GM21423 (cell line): ENCODE data around the gene CPNE2.
"Not testable (repeated sequence)": the region's sequence is repeated elsewhere in the genome, so short reads cannot be mapped to it uniquely, and the experiment has no call there.

Experiments
- ATAC-seq: cut with Tn5 transposase; IDR thresholded peaks from one replicate; pipeline ENCODE4 v1.9.1; 2021; ENCODE audit warnings: mild to moderate bottlenecking, moderate library complexity; ENCODE audit not compliant: unreplicated experiment

Gene CPNE2

DNA sequence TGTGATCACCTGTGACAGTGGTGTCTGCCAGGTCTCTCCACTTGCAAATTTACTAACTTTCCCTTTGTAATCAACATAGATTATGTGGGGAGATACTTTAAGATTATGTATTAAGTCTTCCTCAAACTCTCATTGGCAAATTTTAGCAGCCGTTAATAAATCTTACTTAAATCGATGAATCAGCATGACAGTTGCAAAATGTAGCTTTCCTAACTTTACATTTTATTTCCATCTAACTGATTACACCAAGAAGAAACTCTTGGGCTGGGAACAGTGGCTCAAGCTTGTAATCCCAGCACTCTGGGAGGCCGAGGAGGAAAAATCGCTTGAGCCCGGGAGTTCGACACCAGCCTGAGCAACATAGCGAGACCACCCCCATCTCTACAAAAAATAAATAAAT lies 23.3 kb upstream of the CPNE2 start:
- no peak for ATAC-seq

DNA sequence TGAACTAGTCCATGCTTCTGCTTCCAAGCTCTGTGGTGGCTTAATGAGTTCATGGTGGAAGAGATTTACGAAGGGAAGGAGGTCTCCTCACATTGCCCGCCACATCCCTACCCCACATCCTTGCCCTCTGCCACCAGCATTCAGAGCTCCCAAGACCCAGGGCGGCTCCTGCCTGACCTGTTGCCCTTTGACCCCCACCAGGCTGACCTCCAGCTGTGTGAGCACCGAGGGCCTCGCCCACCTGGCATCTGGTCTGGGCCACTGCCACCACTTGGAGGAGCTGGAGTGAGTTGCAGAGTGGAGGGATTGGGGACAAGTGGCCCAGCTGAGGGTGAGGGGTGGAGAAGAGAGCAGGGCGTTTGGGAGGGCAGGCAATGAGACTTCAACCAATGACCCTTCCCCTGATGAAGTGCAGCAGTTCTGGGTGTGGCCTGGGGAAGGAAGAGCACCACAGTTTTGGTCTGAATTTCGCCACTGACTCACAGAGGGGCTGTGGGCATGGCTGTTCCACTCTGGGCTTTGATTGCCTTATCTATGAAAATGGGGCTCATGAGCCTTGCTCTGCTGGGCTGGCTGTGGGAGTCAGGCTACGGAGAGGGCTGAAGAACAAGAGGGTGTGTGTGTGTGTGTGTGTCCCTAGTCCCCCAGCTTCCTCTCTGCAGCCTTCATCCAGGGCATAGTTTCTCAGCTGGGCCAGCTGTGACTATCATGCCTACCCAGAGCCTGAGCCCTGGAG lies 22.6 kb upstream of the CPNE2 start:
- no peak for ATAC-seq

DNA sequence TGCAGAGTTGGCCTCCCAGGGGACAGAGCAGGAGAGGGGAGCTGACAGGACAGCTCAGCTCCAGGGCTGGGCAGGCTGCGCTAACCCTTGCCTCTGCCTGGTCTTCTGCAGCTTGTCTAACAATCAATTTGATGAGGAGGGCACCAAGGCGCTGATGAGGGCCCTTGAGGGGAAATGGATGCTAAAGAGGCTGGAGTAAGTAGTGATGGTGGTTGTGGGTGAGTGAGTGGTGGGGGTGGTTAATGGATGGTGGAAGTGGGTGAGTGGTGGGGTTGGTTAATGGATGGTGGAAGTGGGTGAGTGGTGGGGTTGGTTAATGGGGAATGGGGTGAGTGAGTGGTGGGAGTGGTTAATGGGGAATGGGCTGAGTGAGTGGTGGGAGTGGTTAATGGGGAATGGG lies 22.0 kb upstream of the CPNE2 start:
- no peak for ATAC-seq

DNA sequence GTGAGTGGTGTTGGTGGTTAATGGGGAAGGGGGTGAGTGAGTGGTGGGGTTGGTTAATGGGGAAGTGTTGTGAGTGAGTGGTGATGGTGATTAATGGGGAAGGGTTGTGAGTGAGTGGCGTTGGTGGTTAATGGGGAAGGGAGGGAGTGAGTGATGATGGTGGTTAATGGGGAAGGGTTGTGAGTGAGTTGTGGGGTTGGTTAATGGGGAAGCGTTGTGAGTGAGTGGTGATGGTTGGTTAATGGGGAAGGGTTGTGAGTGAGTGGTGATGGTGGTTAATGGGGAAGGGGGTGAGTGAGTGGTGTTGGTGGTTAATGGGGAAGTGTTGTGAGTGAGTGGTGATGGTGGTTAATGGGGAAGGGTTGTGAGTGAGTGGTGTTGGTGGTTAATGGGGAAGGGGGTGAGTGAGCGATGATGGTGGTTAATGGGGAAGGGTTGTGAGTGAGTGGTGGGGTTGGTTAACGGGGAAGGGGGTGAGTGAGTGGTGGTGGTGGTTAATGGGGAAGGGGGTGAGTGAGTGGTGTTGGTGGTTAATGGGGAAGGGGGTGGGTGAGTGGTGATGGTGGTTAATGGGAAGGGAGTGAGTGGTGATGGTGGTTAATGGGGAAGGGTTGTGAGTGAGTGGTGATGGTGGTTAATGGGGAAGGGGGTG lies 21.2 kb upstream of the CPNE2 start:
- ATAC-seq, result not testable (repeated sequence)

DNA sequence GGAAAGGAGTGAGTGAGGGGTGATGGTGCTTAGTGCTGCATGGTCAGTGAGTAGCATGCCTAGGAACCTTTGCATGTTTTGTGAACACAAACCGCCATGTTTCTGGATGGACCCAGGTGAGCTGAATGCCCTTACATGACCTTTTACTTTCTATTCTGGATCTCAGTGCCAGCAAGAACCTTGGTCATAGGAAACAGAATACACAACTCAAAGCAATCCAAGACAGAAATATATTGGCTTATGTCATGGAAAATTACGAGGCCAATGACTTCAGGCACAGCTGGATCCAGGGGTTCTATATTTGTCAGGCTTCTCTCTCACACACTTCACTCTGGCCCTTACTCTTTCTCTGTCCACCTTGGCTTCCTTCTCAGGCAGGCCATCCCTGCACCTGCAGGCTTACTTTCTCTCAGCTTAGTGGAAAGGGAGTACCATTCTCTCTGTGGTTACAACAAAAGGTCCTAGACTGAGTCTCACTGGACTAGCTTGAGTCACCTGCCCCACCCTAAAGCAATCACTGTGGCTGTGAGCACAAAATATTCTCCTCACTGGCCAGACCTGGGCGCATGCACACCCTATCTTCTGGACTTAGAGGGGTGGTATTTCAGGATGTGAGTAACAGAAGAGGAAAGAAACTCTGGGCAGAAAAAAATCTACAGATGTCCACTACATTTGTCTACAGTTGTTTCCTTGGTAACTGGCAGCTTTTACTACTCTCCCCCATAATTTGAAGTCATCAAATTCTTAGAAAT lies 20.4 kb upstream of the CPNE2 start:
- ATAC-seq, result no peak

DNA sequence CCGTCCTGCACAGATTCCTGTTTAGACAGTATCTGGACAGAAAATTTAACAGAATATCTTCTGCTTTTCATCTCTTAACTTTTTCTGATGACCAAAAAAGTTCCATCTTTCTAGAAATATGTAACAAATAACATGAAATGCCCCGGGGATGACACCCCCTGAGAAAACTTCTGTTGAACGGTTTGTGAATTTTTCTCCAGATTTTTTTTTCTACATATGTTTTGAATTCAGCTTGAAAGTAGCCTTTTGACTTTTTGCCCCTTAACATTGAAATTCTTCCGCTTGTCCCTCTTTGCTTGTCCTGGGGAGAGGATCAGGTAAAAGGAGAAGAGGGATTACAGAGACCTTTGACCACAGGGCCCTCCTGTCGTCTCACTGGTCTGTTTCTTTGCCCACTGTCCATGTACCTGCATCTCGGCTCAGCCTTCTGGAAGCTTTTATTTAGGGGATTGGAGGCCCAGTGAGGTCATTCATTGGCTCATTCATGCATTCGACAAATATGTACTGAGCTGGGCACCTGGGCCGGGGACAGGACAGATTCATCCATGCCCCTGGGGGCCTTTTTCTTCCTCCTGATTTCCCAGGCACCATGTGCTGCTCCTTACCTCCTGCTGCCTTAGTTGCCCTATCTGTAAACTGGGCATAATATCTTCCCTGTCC lies 19.6 kb upstream of the CPNE2 start:
- ATAC-seq, result no peak

DNA sequence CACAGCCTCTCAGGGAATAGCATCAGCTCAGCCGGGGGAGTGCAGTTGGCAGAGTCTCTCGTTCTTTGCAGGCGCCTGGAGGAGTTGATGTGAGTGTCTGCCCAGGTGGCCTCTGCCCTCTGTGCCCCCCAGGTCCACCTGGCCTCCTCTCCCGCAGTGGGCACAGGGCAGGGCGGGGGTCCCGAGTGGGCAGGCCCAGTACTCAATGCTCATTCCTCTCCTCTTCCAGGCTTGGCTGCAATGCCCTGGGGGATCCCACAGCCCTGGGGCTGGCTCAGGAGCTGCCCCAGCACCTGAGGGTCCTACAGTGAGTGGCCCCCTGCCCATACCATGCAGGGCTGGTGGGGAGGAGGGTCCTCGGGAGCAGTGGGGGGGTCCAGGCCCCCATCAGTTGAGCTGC lies 14.7 kb upstream of the CPNE2 start:
- no peak for ATAC-seq

DNA sequence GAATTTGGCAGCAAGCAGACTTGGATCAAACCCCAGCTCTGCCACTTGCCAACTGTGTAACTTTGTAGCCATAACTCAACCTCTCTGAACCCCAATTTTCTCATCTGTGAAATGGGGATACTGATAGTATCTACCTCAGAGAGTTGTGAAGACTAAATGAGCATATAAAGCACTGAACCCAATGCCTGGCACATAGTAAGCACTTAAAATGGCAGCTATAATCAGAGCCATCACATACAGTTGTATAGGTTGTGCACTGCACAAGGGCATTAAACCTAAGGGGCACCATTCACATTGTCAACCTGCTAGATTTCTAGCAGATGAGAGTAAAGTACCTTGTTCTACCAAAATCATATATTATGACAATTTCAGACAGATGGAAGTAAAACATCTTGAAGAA lies 10.6 kb upstream of the CPNE2 start:
- ATAC-seq, result no peak

DNA sequence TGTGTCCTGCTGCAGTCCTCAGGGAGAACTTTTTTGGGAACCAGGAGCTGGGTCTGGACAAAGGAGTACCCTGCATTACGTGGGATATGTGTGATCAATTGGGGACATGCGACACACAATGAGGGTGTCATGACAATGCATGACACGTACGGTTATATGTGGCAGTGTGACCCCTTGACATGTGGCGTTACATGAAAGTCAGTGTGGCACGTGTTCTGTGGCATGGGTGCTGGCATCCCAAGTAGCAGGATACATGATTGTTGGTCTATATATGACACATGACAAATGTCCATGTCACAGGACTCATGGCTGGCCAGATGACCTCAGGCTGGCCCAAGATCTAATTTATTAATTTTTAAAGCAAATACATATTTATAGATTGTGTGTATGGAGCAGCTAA lies 9.7 kb upstream of the CPNE2 start:
- no peak for ATAC-seq

DNA sequence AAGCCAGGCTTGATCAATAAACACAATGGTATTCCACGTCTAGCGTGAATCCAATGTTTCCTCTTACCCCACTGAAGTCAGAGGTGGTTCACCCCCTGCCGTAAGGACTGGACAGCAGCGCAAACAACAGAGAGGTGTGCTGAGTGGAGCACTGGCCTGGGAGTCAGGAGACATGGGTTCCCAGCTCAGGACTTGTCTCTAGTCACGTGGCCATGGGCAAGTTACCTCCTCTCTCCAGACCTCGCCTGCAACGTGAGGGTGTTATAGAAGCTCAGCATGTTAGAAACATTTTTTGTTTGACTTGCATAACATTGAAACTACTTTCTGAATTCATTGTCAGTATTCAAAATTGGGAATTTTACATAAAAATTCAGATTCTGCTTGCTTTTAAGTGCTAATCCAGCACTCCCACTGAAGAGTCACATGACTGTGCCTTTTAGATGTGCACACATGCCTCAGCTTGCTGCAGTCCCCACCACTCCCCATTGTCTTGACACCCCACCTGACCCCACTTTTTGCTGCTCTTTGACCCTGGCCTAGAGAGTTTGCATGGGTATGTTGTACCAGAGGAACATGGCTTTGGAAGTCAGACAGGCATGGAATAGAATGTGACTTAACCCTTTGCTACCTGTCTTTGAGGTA lies 8.8 kb upstream of the CPNE2 start:
- no peak for ATAC-seq

DNA sequence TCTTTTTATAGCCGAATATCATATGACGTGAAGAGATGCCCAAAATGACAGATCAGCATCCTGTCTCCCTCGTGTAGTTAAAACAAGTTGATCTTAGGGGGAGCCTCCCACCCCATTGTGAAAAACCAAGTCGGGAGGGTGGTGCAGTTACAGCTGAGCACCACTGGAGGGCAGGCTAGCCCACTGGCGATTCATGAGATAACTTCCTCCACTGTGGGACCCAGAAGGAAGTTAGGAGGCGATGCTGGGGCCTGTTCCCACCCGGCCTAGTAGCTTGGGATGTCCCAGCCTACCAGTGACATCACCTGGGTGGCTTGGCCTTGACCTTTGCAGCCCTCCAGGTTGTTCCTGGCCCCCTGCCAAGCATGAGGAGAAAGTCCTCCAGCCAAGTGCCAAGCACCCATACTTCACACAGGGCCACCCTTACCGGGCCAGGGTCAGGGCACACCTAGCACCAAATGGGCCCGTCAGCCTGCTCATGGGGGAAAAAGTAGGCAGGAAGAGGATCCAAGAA lies 8.1 kb upstream of the CPNE2 start:
- peak; percentile 57 for ATAC-seq

DNA sequence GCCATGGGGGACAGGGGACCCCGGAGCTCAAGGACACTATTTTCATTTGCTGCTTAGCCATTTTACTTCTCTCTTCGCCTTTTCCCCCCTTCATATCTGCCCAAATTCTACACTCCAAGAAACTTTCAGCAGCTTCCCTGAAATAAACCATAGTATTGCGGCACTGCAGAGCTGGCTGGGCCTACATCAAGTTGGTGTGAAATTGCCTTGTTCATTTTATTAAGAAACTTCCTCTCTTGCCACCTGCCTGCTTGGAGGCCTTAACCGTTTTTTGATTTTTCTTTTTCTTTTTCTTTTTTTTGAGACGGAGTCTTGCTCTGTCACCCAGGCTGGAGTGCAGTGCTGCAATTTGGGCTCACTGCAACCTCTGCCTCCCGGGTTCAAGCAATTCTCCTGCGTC lies 7.4 kb upstream of the CPNE2 start:
- no peak for ATAC-seq

DNA sequence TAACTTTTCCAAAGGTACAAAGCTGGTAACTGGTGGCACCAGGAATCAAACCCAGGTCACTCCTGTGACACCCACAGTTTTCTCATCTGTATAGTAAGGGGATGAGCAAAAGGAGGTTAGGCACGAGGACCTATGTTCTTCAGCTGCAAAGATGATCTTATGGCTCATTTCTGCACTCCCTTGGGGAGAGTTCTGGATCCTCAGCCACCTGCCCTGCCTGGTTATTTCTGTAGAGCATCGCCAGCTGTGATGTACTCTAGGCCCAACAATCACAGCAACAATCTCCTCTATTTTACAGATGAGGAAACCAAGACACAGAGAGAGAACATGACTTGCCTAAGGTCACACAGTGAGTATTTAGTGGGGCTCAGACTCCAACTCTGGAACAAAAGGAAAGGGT lies 5.4 kb upstream of the CPNE2 start:
- ATAC-seq, result no peak

DNA sequence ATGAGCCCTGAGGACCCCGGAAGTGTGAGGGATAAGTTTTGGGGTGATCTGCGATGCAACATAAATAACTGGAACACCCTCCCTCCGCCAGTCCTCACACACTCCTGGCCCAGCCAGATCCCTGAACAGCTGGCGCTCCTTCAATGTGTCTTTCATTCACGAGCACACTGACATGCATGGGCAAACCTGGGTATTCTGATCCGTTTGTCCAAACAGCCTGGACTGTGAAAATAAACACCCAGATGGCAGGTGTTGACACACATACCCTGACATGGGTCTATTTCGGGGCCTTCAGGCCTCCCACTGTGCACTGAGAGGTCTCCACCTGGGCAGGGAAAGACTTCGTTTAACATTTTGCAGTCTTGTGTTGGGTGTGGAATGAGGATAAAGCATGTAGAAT lies 3.0 kb upstream of the CPNE2 start:
- ATAC-seq, result no peak

DNA sequence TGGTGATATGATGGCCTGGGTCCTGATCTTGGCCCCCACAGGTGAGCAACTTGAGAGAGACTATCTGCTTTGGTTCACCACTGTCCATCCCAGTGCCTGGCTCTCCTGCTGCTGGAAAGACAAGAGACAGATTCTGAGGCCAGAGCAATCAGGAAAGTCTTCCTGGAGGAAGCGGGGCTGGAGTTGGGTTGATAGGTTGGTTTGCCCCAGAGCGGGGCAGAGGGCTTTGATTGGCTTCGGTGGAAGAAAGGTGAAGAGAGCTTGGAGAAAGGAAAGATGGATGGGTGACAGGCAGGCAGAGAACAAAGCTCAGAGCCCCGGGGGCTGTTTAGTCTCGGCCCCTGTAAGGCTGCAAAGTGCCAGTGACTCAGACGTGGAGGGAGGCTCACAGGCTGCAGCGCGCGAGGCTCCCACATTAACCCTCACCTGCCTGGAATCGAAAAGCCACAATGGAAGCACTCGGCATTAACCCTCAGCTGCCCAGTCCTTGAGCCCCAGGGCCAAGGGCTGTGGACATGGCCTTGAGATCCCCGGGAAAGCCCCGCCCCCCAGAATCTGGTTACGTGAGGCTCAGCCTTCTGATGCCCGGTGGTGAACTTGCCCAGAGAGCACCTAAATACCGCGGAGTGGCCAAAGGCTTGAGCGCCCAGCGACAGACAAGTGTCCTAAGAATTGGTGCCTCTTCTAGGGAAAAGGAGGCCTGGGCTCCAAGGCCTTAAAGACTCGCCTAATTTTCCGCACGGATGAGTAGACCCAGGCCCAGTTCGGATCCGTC lies 996 bp upstream of the CPNE2 start:
- no peak for ATAC-seq

DNA sequence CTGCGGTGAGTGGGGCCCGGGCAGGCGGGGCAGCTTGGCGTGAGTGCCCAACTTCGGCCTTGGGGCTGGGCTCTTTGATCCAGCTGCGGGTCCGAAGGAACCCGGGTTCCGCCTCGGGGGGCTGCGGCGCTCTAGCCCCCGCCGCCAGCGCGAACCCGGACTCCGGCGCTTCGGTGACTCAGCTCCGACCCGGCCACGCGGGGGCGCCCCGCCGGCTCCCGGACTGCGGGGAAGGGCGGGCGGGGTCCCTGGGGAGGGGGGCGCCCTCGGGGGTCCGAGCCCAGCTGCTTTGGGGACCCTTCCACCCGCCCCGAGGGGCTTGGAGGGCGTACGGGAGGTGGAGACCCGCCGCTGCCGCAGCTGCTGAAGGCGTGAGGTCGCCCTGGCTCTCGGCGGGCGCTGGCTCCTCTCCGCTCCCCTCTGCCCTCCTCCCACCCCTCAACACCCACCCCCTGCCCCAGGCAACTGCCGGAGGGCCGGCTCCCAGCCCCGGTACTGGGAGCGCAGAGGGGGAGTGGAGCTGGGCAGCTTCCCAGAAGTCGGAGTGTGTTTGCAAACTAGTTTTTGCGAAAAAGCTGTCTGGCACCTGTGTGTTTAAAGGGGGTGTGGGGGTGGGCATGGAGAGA lies 516 bp downstream of the CPNE2 start:
- ATAC-seq, result no peak

DNA sequence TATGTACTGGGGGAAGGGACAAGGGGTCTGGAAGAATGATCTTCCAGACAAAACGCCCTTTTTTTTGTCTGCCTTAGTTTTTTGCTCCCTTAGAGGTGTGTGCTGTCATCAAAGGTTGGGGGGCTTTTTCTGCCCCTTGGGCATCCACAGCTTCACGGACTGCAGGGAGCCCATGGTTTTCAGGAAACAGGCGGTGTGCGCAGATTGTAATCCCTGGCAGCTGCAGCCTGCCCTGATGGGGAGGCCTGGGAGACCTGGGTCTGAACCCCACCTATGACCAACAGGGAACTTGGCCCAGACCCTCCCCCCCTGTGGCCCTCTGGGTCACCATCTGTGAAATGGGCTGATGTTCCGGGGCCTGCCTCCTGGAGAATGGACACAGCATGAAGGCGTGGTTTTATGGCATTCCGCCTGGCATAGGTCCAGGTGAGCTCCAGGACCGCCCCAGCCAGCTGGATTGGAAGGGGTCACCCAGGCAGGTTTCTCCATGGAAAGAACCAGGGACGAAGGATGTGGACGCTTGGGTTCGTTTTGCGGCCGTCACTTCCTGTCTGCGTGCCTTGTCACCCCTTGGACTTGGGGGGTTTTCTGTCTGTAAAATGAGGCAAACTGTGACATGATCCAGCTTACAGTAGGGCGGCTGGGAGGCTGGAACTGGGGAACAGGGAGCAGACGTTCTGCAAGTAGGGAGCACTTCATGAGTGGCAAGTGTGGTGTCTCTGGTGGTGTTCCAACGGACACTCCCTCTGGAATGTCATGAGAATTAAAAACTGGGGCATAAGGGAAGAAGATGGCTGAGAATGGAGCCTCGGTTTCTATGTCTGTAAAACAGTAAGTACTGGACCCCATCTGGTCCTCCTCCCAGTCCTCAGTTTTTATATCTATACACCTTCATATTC lies 1.5 kb downstream of the CPNE2 start:
- no peak for ATAC-seq

DNA sequence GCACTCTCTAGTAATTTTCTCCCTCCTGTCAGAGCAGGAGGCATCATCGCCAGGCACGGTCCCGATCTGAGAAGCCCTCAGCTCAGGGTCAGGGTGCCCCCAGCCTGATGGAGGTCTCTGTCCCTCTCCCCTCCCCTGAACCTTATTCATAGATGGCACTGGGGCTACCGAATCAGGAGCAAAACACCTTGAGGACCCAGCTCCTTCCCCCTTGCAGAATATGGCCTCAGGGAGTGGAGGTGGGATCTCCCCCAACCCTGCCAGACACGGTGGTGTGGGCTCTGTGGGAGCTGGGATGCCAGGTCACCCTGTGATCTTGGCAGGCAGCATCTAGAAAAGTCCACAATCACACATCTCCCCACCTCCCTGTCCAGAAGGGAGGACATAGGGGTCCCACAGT lies 2.5 kb downstream of the CPNE2 start:
- no peak for ATAC-seq

DNA sequence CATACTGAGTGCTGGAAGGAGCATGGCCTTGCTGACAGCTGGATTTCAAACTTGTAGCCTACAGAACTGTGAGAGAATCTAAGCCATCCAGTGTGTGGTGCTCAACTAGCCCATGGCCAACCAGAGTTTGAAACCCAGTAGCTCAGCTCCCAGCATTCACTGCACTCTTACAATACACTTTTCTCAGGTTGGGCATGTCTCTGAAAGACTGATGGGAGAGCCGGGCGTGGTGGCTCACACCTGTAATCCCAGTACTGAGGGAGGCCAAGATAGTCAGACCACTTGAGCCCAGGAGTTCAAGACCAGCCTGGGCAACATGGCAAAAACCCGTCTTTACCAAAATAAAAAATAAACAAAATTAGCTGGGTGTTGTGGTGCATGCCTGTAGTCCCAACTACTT lies 3.8 kb downstream of the CPNE2 start:
- ATAC-seq, result no peak
